Panc1 (cell line): ENCODE data around the gene RNF220. TPM values are rescaled to one million over a fixed set of nuclear protein-coding genes. Genes with fewer than 3 reads are reported as not detected.

ENCODE experiments used
- ATAC-seq: fragments of 200-7000 bp; cut with Tn5 transposase; 2 replicates; pipeline ENCODE4 v1.9.1; 2020; ENCODE audit warnings: mild to moderate bottlenecking, moderate library complexity
- BruUV-seq: library from RNA; stranded (reverse); fragments of 400-500 nt; replicated peaks from 2 replicates; lab custom pipeline; 2021; lab: Mats Ljungman, UMichigan
- CTCF ChIA-PET: fragments of 300-600 bp; sonication (Branson Sonifier 250); formaldehyde crosslinking; loops from one replicate; lab custom pipeline; 2022; ENCODE audit warnings: antibody characterized with exemption; lab: Charles Lee
- POLR2A ChIA-PET: fragments of 300-600 bp; sonication (Branson Sonifier 250); formaldehyde crosslinking; loops from one replicate; lab custom pipeline; 2022; ENCODE audit warnings: antibody characterized with exemption; lab: Charles Lee
- DNase-seq: peaks from one replicate; pipeline ENCODE4 v3.0.0-alpha.2; 2010; ENCODE audit warnings: low read depth, low spot score
- H3K27ac ChIP-seq: 2 replicates; pipeline ENCODE4 v1.5.1; 2011; ENCODE audit warnings: mild to moderate bottlenecking, low read length, inconsistent platforms
- H3K27me3 ChIP-seq: fragments of 200-500 bp; sonication (Bioruptor generic); 2 replicates; pipeline ENCODE4 v1.6.0; 2014; ENCODE audit warnings: low read length, inconsistent platforms; ENCODE audit not compliant: control insufficient read depth, insufficient read depth
- H3K36me3 ChIP-seq: fragments of 200-500 bp; sonication (Bioruptor generic); 2 replicates; pipeline ENCODE4 v1.5.1; 2014; ENCODE audit warnings: inconsistent platforms, mild to moderate bottlenecking, low read length, moderate library complexity; ENCODE audit not compliant: control insufficient read depth, insufficient read depth
- H3K4me1 ChIP-seq: 2 replicates; pipeline ENCODE4 v1.5.1; 2011; ENCODE audit warnings: inconsistent platforms, mild to moderate bottlenecking, low read length, moderate library complexity; ENCODE audit not compliant: control insufficient read depth, insufficient read depth
- H3K4me3 ChIP-seq, 2 experiments: 2 replicates each; pipeline ENCODE4 v1.5.1; 2011 to 2012; ENCODE audit warnings: low read depth in 2 of 2, low read length in 2 of 2, mild to moderate bottlenecking in 2 of 2, inconsistent platforms in 1 of 2, moderate library complexity in 1 of 2
- H3K9me3 ChIP-seq: fragments of 200-500 bp; sonication (Bioruptor generic); 2 replicates; pipeline ENCODE4 v1.5.1; 2014; ENCODE audit warnings: low read depth, mild to moderate bottlenecking, inconsistent platforms, low read length, moderate library complexity; ENCODE audit not compliant: control insufficient read depth, insufficient read depth
- POLR2AphosphoS5 ChIP-seq: IDR thresholded peaks from 2 replicates; pipeline ENCODE4 v1.6.1; 2012; ENCODE audit warnings: mild to moderate bottlenecking, low read depth, low read length, moderate library complexity
- SIN3A ChIP-seq: IDR thresholded peaks from 2 replicates; pipeline ENCODE4 v1.6.1; 2012; ENCODE audit warnings: low read depth, mild to moderate bottlenecking, low read length, moderate library complexity, borderline replicate concordance; ENCODE audit not compliant: insufficient read depth
- TCF7L2 ChIP-seq: IDR thresholded peaks from 2 replicates; pipeline ENCODE4 v1.6.1; 2011; ENCODE audit warnings: mild to moderate bottlenecking, low read depth, low read length, inconsistent platforms
- in situ Hi-C: cut with HindIII; loops from 2 replicates; pipeline ENCODE4 v1.10.0; 2016; ENCODE audit warnings: low sequenced_read_pairs, low pct_unique_long_range_greater_than_20kb
- intact Hi-C: fragments of 100-400 bp; cut with micrococcal nuclease; formaldehyde crosslinking; loops from one replicate; pipeline ENCODE4 v1.10.0; 2022; ENCODE audit not compliant: unreplicated experiment
- total RNA-seq: library from RNA; stranded (reverse); gene quantifications from one replicate; pipeline ENCODE4 v1.2.1, GENCODE V29; 2021; ENCODE audit not compliant: unreplicated experiment
- TF ChIP-seq, protein P1 (sequence below): fragments of 450-650 bp; IDR thresholded peaks from 2 replicates; pipeline ENCODE4 v1.5.1; 2017; ENCODE audit warnings: mild to moderate bottlenecking
- TF ChIP-seq, protein P2 (sequence below), 2 experiments: IDR thresholded peaks; 2 replicates each; pipeline ENCODE4 v1.6.1; 2011 to 2012; ENCODE audit warnings: low read depth in 2 of 2, control low read depth in 1 of 2, low read length in 1 of 2, mild to moderate bottlenecking in 1 of 2, moderate library complexity in 1 of 2; ENCODE audit not compliant: insufficient read depth in 1 of 2

The RNF220 gene
- total RNA-seq, 1 experiment from 2014 or later, result 64.9 TPM

DNA sequence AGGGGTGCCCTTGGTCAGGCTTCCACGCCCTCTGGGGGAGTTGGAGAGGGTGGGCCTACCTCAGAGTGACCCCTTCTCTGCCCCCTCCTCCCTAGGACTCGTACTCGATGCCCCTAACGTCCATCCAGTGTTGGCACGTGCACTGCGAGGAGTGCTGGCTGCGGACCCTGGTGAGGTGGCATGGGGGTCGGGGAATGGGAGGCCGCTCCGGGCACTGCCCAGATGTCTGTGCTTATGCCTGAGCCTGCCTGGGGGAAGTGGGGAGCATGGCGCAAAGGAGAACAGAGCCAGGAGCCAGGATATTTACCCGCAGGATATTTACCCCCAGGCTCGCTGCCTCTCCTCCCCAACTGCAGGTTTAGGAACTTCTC, 244.7 kb downstream of the RNF220 start:
- in situ Hi-C loops, result no loop called here
- H3K4me3 ChIP-seq, result no peak overlapping the region
- POLR2A ChIA-PET, result no interaction called here
- BruUV-seq, result no TSS peak
- DNase-seq (no peak), ATAC-seq (no peak)
- H3K27ac ChIP-seq, result no peak overlapping the region
- no peaks in the 10 kb centered on the region; the same call in 1 of the 2 replicates for H3K36me3 ChIP-seq
- CTCF ChIA-PET, result no interaction called here
- no peaks in the 10 kb centered on the region for H3K9me3 ChIP-seq
- no peak for TF ChIP-seq TCF7L2
- TF ChIP-seq, protein P1, sequence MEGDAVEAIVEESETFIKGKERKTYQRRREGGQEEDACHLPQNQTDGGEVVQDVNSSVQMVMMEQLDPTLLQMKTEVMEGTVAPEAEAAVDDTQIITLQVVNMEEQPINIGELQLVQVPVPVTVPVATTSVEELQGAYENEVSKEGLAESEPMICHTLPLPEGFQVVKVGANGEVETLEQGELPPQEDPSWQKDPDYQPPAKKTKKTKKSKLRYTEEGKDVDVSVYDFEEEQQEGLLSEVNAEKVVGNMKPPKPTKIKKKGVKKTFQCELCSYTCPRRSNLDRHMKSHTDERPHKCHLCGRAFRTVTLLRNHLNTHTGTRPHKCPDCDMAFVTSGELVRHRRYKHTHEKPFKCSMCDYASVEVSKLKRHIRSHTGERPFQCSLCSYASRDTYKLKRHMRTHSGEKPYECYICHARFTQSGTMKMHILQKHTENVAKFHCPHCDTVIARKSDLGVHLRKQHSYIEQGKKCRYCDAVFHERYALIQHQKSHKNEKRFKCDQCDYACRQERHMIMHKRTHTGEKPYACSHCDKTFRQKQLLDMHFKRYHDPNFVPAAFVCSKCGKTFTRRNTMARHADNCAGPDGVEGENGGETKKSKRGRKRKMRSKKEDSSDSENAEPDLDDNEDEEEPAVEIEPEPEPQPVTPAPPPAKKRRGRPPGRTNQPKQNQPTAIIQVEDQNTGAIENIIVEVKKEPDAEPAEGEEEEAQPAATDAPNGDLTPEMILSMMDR, result no peak
- TF ChIP-seq POLR2AphosphoS5, result no peak
- TF ChIP-seq, protein P2, sequence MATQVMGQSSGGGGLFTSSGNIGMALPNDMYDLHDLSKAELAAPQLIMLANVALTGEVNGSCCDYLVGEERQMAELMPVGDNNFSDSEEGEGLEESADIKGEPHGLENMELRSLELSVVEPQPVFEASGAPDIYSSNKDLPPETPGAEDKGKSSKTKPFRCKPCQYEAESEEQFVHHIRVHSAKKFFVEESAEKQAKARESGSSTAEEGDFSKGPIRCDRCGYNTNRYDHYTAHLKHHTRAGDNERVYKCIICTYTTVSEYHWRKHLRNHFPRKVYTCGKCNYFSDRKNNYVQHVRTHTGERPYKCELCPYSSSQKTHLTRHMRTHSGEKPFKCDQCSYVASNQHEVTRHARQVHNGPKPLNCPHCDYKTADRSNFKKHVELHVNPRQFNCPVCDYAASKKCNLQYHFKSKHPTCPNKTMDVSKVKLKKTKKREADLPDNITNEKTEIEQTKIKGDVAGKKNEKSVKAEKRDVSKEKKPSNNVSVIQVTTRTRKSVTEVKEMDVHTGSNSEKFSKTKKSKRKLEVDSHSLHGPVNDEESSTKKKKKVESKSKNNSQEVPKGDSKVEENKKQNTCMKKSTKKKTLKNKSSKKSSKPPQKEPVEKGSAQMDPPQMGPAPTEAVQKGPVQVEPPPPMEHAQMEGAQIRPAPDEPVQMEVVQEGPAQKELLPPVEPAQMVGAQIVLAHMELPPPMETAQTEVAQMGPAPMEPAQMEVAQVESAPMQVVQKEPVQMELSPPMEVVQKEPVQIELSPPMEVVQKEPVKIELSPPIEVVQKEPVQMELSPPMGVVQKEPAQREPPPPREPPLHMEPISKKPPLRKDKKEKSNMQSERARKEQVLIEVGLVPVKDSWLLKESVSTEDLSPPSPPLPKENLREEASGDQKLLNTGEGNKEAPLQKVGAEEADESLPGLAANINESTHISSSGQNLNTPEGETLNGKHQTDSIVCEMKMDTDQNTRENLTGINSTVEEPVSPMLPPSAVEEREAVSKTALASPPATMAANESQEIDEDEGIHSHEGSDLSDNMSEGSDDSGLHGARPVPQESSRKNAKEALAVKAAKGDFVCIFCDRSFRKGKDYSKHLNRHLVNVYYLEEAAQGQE (IDR thresholded peaks at IDR 0.05; ENCODE audit: insufficient read depth in 1 of 2, low read depth in 2 of 2, low read length in 1 of 2), result no peak
- no peak for TF ChIP-seq SIN3A
- H3K4me1 ChIP-seq, result no peaks in the 10 kb centered on the region
- intact Hi-C loops, result no loop called here
- H3K27me3 ChIP-seq, result no peaks in the 10 kb centered on the region

DNA sequence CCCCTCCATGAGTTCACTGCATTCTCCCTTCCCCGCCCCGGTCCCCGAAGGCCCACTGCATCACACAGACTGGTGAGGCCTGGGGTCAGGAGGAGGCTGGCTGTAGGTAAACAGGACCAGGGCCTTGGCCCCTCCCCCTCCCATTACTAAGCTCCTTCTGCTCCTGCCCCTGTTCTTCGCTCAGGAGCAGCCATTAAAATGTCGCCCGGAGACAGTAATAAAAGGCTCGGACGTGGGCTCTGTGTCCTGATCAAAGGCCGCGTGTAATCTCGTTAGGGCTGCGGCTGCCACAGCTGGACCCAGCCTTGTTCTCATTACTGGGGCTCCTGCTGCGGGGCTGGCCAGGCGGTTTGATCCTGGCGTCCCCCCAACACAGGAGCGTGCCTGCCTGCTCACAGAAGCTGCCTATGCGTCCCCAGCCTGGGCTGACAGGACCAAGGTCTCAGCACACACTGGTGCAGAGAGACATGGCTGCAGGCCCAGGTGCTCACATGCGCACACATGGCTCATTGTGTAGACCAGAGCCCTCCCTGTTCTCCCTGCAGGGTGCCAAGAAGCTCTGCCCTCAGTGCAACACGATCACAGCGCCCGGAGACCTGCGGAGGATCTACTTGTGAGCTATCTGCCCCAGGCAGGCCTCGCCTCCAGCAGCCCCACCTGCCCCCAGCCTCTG, 245.2 kb downstream of the RNF220 start:
- no TSS peak for BruUV-seq
- ATAC-seq (no peak), DNase-seq (no peak)
- CTCF ChIA-PET, result no interaction called here
- TF ChIP-seq, protein P1, result no peak
- Histone ChIP-seq H3K9me3 (no peaks in the 10 kb centered on the region), H3K4me1 (no peaks in the 10 kb centered on the region), H3K36me3 (no peaks in the 10 kb centered on the region; the same call in 1 of the 2 replicates), H3K27me3 (no peaks in the 10 kb centered on the region), H3K27ac (no peak overlapping the region), H3K4me3 (no peak overlapping the region)
- in situ Hi-C loops, result no loop called here
- POLR2A ChIA-PET, result no interaction called here
- intact Hi-C loops, result no loop called here
